Osteocyte (in vitro differentiated cells): ENCODE results near the gene CACHD1. TPM values are rescaled to one million over a fixed set of nuclear protein-coding genes. Genes with fewer than 3 reads are reported as not detected.

Experiments
- DNase-seq: peaks from one replicate; pipeline ENCODE4 v3.0.0; 2021; ENCODE audit warnings: mixed read lengths; ENCODE audit not compliant: unreplicated experiment; ENCODE audit errors: extremely low spot score
- H3K27ac Mint-ChIP-seq: one replicate; pipeline ENCODE4 v1.8.0; 2021; ENCODE audit warnings: mild to moderate bottlenecking, mixed read lengths; ENCODE audit not compliant: unreplicated experiment
- H3K27me3 Mint-ChIP-seq: one replicate; pipeline ENCODE4 v1.8.0; 2021; ENCODE audit warnings: mixed read lengths; ENCODE audit not compliant: unreplicated experiment
- H3K36me3 Mint-ChIP-seq: one replicate; pipeline ENCODE4 v1.8.0; 2021; ENCODE audit warnings: mixed read lengths; ENCODE audit not compliant: unreplicated experiment
- H3K4me1 Mint-ChIP-seq: one replicate; pipeline ENCODE4 v1.8.0; 2021; ENCODE audit warnings: mixed read lengths; ENCODE audit not compliant: unreplicated experiment
- H3K4me3 Mint-ChIP-seq: one replicate; pipeline ENCODE4 v1.8.0; 2021; ENCODE audit warnings: mild to moderate bottlenecking, moderate library complexity, mixed read lengths; ENCODE audit not compliant: unreplicated experiment
- H3K9me3 Mint-ChIP-seq: one replicate; pipeline ENCODE4 v1.8.0; 2021; ENCODE audit warnings: mixed read lengths; ENCODE audit not compliant: unreplicated experiment
- total RNA-seq: library from RNA; stranded (reverse); gene quantifications from 2 replicates; pipeline ENCODE4 v1.2.1, GENCODE V29; 2021
- TF ChIP-seq, protein P1 (sequence below): fragments of 200-600 bp; sonication (generic); IDR thresholded peaks from 2 replicates; pipeline ENCODE4 v1.5.0; 2021; ENCODE audit warnings: antibody characterized with exemption, mild to moderate bottlenecking, moderate library complexity

Gene CACHD1
- total RNA-seq, 1 donor from 2014 or later = 5.5 TPM

DNA sequence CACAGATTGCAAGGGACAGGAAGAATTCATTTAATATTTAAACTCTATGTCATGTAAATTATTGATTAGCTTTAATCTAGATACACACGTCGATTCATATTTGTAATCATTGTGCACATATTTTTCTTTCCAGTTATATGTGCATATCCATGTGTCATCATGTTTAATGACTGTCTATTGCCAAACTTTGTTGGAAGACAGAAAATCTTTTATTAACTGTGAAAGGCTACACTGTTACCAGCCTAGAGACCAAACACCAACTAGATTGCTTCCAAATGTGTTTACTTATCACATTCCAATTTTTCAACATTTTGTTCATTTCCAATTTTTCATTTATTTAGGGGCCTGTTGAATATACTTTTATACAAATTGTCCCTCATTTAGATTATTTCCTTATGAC is 43.2 kb upstream of the CACHD1 start:
- Mint-ChIP-seq H3K36me3 (no peaks in the 10 kb centered on the region), H3K27ac (no peak overlapping the region), H3K9me3 (peaks cover 9% of the 10 kb centered on the region), H3K27me3 (peaks cover 27% of the 10 kb centered on the region), H3K4me1 (no peaks in the 10 kb centered on the region), H3K4me3 (no peak overlapping the region)
- no peak for DNase-seq
- TF ChIP-seq, protein P1, sequence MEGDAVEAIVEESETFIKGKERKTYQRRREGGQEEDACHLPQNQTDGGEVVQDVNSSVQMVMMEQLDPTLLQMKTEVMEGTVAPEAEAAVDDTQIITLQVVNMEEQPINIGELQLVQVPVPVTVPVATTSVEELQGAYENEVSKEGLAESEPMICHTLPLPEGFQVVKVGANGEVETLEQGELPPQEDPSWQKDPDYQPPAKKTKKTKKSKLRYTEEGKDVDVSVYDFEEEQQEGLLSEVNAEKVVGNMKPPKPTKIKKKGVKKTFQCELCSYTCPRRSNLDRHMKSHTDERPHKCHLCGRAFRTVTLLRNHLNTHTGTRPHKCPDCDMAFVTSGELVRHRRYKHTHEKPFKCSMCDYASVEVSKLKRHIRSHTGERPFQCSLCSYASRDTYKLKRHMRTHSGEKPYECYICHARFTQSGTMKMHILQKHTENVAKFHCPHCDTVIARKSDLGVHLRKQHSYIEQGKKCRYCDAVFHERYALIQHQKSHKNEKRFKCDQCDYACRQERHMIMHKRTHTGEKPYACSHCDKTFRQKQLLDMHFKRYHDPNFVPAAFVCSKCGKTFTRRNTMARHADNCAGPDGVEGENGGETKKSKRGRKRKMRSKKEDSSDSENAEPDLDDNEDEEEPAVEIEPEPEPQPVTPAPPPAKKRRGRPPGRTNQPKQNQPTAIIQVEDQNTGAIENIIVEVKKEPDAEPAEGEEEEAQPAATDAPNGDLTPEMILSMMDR = no peak

GRCh38 chr1:64427879-64428278 is 42.0 kb upstream of the CACHD1 start:
- peaks cover 29% of the 10 kb centered on the region for H3K27me3 Mint-ChIP-seq
- H3K27ac Mint-ChIP-seq = no peak overlapping the region
- no peak for DNase-seq
- peaks cover 9% of the 10 kb centered on the region for H3K9me3 Mint-ChIP-seq
- TF ChIP-seq, protein P1 = no peak
- no peaks in the 10 kb centered on the region for H3K4me1 Mint-ChIP-seq
- no peak overlapping the region for H3K4me3 Mint-ChIP-seq
- H3K36me3 Mint-ChIP-seq = no peaks in the 10 kb centered on the region

DNA sequence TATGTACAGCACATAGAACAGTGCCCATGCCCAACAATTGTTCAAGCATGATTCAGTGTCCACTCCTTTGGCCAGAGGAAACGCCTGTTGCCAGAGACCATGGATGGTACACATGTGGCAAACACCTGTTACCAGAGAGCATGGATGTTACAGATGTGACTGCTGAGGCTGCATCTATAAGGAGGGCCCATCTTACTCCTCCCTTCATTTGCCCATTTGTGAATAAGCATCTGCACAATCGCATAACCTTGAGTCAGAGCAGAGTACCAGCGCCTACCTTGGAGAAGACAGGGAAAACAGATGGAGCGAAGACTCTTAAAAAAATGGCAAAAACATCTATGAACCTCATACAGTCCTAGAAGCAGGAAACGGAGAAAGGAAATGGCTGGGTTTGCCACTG is 36.6 kb upstream of the CACHD1 start:
- Mint-ChIP-seq H3K9me3 (no peaks in the 10 kb centered on the region), H3K27me3 (peaks cover 18% of the 10 kb centered on the region), H3K4me3 (no peak overlapping the region), H3K4me1 (no peaks in the 10 kb centered on the region), H3K27ac (no peak overlapping the region), H3K36me3 (no peaks in the 10 kb centered on the region)
- TF ChIP-seq, protein P1 = no peak
- DNase-seq = no peak

DNA sequence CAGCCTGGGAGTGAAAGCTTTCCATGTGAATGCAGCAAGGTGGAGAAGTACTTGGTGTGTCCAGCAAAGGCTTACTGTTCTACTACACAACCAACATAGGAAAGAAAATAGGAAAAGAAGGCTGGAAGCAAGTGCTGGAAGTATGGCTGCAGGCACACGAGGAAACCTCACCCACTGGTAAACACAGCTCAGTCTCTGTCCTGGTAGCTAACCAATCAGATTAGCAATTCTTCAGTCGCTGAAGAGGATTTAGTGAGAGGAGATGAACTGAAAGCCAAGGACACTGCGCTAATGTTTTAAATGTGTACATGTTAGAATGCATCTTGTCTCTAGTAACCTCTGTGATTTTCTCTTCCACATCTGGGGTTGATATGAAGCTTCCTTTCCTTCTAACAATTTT is 36.2 kb upstream of the CACHD1 start:
- H3K27me3 Mint-ChIP-seq = peaks cover 18% of the 10 kb centered on the region
- DNase-seq = no peak
- TF ChIP-seq, protein P1 = no peak

DNA sequence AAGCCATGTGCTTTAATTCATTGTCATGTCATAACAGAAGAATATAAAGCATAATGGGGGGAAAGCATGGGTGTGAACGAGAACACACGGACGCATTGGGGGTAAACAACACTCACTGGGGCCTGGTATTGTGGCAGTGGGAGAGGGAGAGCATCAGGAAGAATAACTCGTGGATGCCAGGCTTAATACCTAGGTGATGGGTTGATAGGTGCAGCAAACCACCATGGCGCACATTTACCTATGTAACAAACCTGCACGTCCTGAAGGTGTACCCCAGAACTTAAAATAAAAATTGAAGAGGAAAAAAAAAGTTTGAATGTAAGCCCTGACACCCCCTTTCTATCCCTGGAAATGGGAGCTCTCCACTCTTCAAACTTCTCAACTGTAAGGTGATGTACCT is 34.9 kb upstream of the CACHD1 start:
- TF ChIP-seq, protein P1 = no peak
- Mint-ChIP-seq H3K27ac (no peak overlapping the region), H3K4me1 (no peaks in the 10 kb centered on the region), H3K4me3 (no peak overlapping the region), H3K9me3 (no peaks in the 10 kb centered on the region), H3K36me3 (no peaks in the 10 kb centered on the region), H3K27me3 (peaks cover 15% of the 10 kb centered on the region)
- no peak for DNase-seq

More for the DNA sequence above, 36.2 kb upstream of the CACHD1 start:
- H3K9me3 Mint-ChIP-seq = no peaks in the 10 kb centered on the region
- H3K27ac Mint-ChIP-seq = no peak overlapping the region
- no peak overlapping the region for H3K4me3 Mint-ChIP-seq
- H3K36me3 Mint-ChIP-seq = no peaks in the 10 kb centered on the region
- H3K4me1 Mint-ChIP-seq = no peaks in the 10 kb centered on the region
